OCI-LY1 (cell line): ENCODE results near the gene ABLIM1.

Experiments
- H2AFZ ChIP-seq: fragments of 200-600 bp; sonication (generic), shearing (Covaris generic); 2 replicates; pipeline ENCODE4 v1.6.0; 2014; ENCODE audit warnings: antibody characterized with exemption, mild to moderate bottlenecking, low read length
- H3F3A ChIP-seq: fragments of 200-600 bp; sonication (generic), shearing (Covaris generic); 2 replicates; pipeline ENCODE4 v1.6.0; 2014; ENCODE audit warnings: mild to moderate bottlenecking, antibody characterized with exemption, low read length, moderate library complexity; ENCODE audit not compliant: insufficient read depth
- H3K27ac ChIP-seq: fragments of 200-600 bp; sonication (generic); 2 replicates; pipeline ENCODE4 v1.5.1; 2014; ENCODE audit warnings: low read length, mixed run types, mild to moderate bottlenecking, low read depth; ENCODE audit not compliant: poor library complexity, severe bottlenecking
- H3K27me3 ChIP-seq: fragments of 200-600 bp; sonication (generic); 2 replicates; pipeline ENCODE4 v1.6.0; 2014; ENCODE audit warnings: antibody characterized with exemption, mild to moderate bottlenecking, low read length, moderate library complexity; ENCODE audit not compliant: insufficient read depth
- H3K36me3 ChIP-seq: fragments of 200-600 bp; sonication (generic); 2 replicates; pipeline ENCODE4 v1.6.1; 2014; ENCODE audit warnings: mild to moderate bottlenecking, antibody characterized with exemption, low read length, moderate library complexity, mixed read lengths; ENCODE audit not compliant: insufficient read depth
- H3K4me1 ChIP-seq: fragments of 200-600 bp; sonication (generic); 2 replicates; pipeline ENCODE4 v1.5.1; 2014; ENCODE audit warnings: mild to moderate bottlenecking, low read length, moderate library complexity; ENCODE audit not compliant: insufficient read depth, severe bottlenecking
- H3K4me2 ChIP-seq: fragments of 200-600 bp; sonication (generic), shearing (Covaris generic); 2 replicates; pipeline ENCODE4 v1.6.1; 2014; ENCODE audit warnings: low read length
- H3K4me3 ChIP-seq: fragments of 200-600 bp; sonication (generic); 2 replicates; pipeline ENCODE4 v1.5.1; 2014; ENCODE audit warnings: low read length, low read depth, mild to moderate bottlenecking, mixed read lengths; ENCODE audit not compliant: poor library complexity, severe bottlenecking
- H3K79me2 ChIP-seq: fragments of 200-600 bp; shearing (Covaris generic); 2 replicates; pipeline ENCODE4 v1.6.1; 2016; ENCODE audit warnings: mixed run types, low read length, mixed read lengths; ENCODE audit not compliant: insufficient read depth
- H3K9ac ChIP-seq: fragments of 200-600 bp; sonication (generic), shearing (Covaris generic); 2 replicates; pipeline ENCODE4 v1.6.1; 2014; ENCODE audit warnings: mild to moderate bottlenecking, low read length, mixed read lengths
- H3K9me2 ChIP-seq: fragments of 200-600 bp; sonication (generic), shearing (Covaris generic); 2 replicates; pipeline ENCODE4 v1.6.1; 2014; ENCODE audit warnings: low read depth, mild to moderate bottlenecking, low read length, mixed read lengths
- H3K9me3 ChIP-seq: fragments of 200-600 bp; shearing (Covaris generic); 2 replicates; pipeline ENCODE4 v1.6.1; 2014; ENCODE audit warnings: low read length, mixed read lengths
- H4K20me1 ChIP-seq: fragments of 200-600 bp; sonication (generic), shearing (Covaris generic); 2 replicates; pipeline ENCODE4 v1.6.0; 2016; ENCODE audit warnings: mild to moderate bottlenecking, low read length; ENCODE audit not compliant: insufficient read depth
- EZH2 ChIP-seq: fragments of 200-600 bp; sonication (generic), shearing (Covaris generic); IDR thresholded peaks from 2 replicates; pipeline ENCODE4 v1.8.0; 2017; ENCODE audit warnings: borderline replicate concordance, mixed run types, mild to moderate bottlenecking, antibody characterized with exemption, low read length, moderate library complexity, mixed read lengths
- TF ChIP-seq, protein P1 (sequence below): fragments of 200-600 bp; sonication (generic), shearing (Covaris generic); IDR thresholded peaks from 2 replicates; pipeline ENCODE4 v1.5.1; 2017; ENCODE audit warnings: mild to moderate bottlenecking, antibody characterized with exemption, low read length, moderate library complexity, mixed read lengths

Gene ABLIM1

DNA sequence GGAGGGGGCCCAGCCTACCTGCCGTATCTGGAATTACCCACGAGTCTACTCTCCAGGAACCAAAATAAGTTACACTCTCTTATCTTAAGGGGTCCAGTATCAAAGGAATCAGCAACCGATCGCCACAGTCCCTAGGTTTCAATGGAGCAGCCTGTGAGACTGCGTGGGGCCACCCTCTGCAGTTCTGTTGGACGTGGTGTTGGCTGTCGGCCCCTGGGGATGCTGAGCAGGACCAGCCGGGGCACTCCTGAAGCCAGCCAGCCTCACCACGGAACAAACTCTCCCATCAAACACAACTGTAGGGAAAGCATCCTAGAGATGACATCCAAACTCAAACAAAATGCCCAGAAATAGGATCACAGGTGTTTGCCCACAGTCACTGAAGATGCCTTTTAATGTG lies 25.5 kb upstream of the ABLIM1 start:
- H3K27ac ChIP-seq = no peak overlapping the region
- no peak overlapping the region for H3K9ac ChIP-seq
- H3K27me3 ChIP-seq = 0 out of 2 replicates have a peak, but pooled peaks cover 4% of the 10 kb centered on the region
- no peaks in the 10 kb centered on the region for H4K20me1 ChIP-seq
- TF ChIP-seq EZH2 = no peak
- TF ChIP-seq, protein P1, sequence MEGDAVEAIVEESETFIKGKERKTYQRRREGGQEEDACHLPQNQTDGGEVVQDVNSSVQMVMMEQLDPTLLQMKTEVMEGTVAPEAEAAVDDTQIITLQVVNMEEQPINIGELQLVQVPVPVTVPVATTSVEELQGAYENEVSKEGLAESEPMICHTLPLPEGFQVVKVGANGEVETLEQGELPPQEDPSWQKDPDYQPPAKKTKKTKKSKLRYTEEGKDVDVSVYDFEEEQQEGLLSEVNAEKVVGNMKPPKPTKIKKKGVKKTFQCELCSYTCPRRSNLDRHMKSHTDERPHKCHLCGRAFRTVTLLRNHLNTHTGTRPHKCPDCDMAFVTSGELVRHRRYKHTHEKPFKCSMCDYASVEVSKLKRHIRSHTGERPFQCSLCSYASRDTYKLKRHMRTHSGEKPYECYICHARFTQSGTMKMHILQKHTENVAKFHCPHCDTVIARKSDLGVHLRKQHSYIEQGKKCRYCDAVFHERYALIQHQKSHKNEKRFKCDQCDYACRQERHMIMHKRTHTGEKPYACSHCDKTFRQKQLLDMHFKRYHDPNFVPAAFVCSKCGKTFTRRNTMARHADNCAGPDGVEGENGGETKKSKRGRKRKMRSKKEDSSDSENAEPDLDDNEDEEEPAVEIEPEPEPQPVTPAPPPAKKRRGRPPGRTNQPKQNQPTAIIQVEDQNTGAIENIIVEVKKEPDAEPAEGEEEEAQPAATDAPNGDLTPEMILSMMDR = no peak
- H3K9me2 ChIP-seq = no peaks in the 10 kb centered on the region
- H3F3A ChIP-seq = no peaks in the 10 kb centered on the region
- no peaks in the 10 kb centered on the region for H3K4me1 ChIP-seq
- H2AFZ ChIP-seq = no peak overlapping the region
- no peaks in the 10 kb centered on the region for H3K36me3 ChIP-seq
- H3K79me2 ChIP-seq = no peaks in the 10 kb centered on the region
- H3K9me3 ChIP-seq = no peaks in the 10 kb centered on the region
- no peak overlapping the region for H3K4me3 ChIP-seq
- H3K4me2 ChIP-seq = no peak overlapping the region

DNA sequence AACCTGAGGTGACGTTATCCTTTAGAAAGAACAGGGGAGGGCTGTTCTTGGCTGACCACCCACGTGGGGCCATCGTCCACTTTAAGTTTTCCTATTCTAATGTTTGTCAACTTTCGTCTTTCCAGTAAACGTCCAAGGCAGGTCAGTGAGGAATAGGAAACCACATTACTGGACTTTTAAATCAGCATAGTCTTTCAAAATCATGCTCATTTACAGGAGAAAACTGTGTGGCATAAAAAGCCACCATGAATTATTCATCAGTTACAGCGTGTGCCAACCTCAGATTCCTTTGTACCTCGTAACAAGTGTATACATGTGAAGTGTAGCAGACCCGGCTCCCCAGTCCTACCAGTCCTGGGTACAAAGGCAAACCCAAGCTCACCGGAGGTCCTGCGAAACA lies 25.1 kb upstream of the ABLIM1 start:
- Histone ChIP-seq H2AFZ (no peak overlapping the region), H3K9me3 (no peaks in the 10 kb centered on the region), H3K27ac (no peak overlapping the region), H3K9me2 (no peaks in the 10 kb centered on the region), H3K27me3 (0 out of 2 replicates have a peak, but pooled peaks cover 4% of the 10 kb centered on the region), H3F3A (no peaks in the 10 kb centered on the region), H3K79me2 (no peaks in the 10 kb centered on the region), H3K4me1 (no peaks in the 10 kb centered on the region), H3K9ac (no peak overlapping the region), H3K36me3 (no peaks in the 10 kb centered on the region), H3K4me2 (no peak overlapping the region), H4K20me1 (no peaks in the 10 kb centered on the region), H3K4me3 (no peak overlapping the region)
- TF ChIP-seq EZH2 = no peak
- TF ChIP-seq, protein P1 = no peak

DNA sequence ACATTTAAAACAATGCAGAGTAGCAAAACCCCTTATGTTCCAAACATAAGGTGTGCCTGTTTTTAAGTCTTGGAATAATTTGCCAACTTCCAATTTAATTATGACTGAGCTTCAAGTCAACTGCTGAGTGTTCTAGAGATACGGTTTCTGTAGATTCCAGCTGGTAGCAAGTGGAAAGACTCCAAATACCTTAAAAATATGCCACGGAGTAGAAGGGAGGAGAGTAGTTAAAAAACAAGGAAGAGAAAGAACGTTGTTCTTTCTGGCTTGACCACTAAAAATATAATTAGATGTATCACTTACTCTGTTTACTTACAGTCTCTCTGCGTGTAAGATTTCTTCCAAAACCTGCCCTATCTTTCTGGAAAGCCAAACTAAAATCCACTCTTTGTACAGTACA lies 24.5 kb upstream of the ABLIM1 start:
- Histone ChIP-seq H3K4me3 (no peak overlapping the region), H2AFZ (no peak overlapping the region), H3K9ac (no peak overlapping the region), H3K27me3 (0 out of 2 replicates have a peak, but pooled peaks cover 4% of the 10 kb centered on the region), H3K9me3 (no peaks in the 10 kb centered on the region), H3K27ac (no peak overlapping the region), H4K20me1 (no peaks in the 10 kb centered on the region), H3K4me2 (no peak overlapping the region), H3F3A (no peaks in the 10 kb centered on the region), H3K36me3 (no peaks in the 10 kb centered on the region), H3K4me1 (no peaks in the 10 kb centered on the region), H3K79me2 (no peaks in the 10 kb centered on the region), H3K9me2 (no peaks in the 10 kb centered on the region)
- no peak for TF ChIP-seq EZH2
- TF ChIP-seq, protein P1 = no peak
